Mesothelial cell of epicardium (in vitro differentiated cells): Measurements from ENCODE around the gene HAAO. TPM values are rescaled to one million over a fixed set of nuclear protein-coding genes. Genes with fewer than 3 reads are reported as not detected.

Experiments used
- DNase-seq, 2 experiments: peaks; one replicate each; pipeline ENCODE4 v3.0.0; 2021; ENCODE audit warnings: low spot score in 2 of 2; ENCODE audit not compliant: unreplicated experiment in 2 of 2
- H3K27ac Mint-ChIP-seq: 2 replicates; pipeline ENCODE4 v1.8.0; 2021; ENCODE audit warnings: mixed read lengths
- H3K27me3 Mint-ChIP-seq: 2 replicates; pipeline ENCODE4 v1.8.0; 2021; ENCODE audit warnings: low read depth, mixed read lengths
- H3K36me3 Mint-ChIP-seq: 2 replicates; pipeline ENCODE4 v1.8.0; 2021; ENCODE audit warnings: mixed read lengths
- H3K4me1 Mint-ChIP-seq: 2 replicates; pipeline ENCODE4 v1.8.0; 2021; ENCODE audit warnings: mixed read lengths
- H3K4me3 Mint-ChIP-seq: 2 replicates; pipeline ENCODE4 v1.8.0; 2021; ENCODE audit warnings: mild to moderate bottlenecking, moderate library complexity, mixed read lengths
- H3K9me3 Mint-ChIP-seq: 2 replicates; pipeline ENCODE4 v1.8.0; 2021; ENCODE audit warnings: mixed read lengths
- CTCF ChIP-seq: fragments of 200-600 bp; sonication (generic); IDR thresholded peaks from one replicate; pipeline ENCODE4 v1.5.0; 2021; ENCODE audit warnings: antibody characterized with exemption; ENCODE audit not compliant: unreplicated experiment
- total RNA-seq: library from RNA; stranded (reverse); gene quantifications from 3 replicates; pipeline ENCODE4 v1.2.1, GENCODE V29; 2021

The HAAO gene
- total RNA-seq, 1 donor from 2014 or later = 23.3 TPM

GRCh38 chr2:42754776-42755140 is 37.6 kb downstream of the HAAO start:
- no peak for DNase-seq
- Mint-ChIP-seq H3K4me1 (peaks cover 8% of the 10 kb centered on the region), H3K36me3 (peaks cover 14% of the 10 kb centered on the region), H3K27ac (no peak overlapping the region), H3K4me3 (no peak overlapping the region), H3K27me3 (no peaks in the 10 kb centered on the region), H3K9me3 (peaks cover 3% of the 10 kb centered on the region)
- TF ChIP-seq CTCF = no peak

DNA sequence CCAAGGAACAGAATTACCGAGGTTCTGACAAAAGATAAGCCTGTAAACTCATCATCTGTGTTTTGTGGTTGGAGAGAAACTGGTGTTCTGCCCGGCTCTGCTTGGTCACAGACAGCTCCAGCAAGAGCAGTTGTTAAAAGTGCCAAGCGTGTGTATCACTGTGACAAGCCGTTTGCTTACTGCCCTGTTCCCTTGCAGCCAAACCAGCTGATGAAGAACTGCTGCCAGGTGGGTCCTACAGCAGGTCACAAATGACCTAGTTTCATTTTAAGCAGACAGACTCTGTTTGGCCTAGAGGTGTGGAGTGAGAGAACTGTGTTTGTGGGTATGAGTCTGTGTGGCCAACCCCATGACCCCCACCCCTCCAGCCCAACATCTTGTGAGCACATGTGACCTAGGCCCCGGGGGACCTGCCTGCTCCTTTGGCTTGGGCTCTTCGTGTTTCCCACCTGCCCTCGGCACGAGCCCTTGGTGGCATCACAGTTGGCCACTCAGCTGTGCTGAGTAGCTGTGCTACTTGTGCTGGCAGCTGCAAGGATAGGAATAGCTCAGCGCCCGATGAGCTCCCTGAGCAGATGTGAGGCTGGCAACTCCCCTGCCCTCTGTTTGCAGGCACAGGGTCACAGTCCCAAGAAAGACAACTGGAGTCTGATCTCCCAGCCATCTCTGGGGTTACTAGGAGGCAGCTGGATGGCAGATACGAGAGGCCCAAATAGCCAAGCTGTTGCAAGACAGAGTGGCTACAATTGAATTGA is 38.2 kb downstream of the HAAO start:
- Mint-ChIP-seq H3K27me3 (no peaks in the 10 kb centered on the region), H3K9me3 (peaks cover 3% of the 10 kb centered on the region), H3K36me3 (peaks cover 15% of the 10 kb centered on the region), H3K27ac (no peak overlapping the region), H3K4me3 (no peak overlapping the region), H3K4me1 (peaks cover 8% of the 10 kb centered on the region)
- TF ChIP-seq CTCF = no peak
- no peak for DNase-seq

DNA sequence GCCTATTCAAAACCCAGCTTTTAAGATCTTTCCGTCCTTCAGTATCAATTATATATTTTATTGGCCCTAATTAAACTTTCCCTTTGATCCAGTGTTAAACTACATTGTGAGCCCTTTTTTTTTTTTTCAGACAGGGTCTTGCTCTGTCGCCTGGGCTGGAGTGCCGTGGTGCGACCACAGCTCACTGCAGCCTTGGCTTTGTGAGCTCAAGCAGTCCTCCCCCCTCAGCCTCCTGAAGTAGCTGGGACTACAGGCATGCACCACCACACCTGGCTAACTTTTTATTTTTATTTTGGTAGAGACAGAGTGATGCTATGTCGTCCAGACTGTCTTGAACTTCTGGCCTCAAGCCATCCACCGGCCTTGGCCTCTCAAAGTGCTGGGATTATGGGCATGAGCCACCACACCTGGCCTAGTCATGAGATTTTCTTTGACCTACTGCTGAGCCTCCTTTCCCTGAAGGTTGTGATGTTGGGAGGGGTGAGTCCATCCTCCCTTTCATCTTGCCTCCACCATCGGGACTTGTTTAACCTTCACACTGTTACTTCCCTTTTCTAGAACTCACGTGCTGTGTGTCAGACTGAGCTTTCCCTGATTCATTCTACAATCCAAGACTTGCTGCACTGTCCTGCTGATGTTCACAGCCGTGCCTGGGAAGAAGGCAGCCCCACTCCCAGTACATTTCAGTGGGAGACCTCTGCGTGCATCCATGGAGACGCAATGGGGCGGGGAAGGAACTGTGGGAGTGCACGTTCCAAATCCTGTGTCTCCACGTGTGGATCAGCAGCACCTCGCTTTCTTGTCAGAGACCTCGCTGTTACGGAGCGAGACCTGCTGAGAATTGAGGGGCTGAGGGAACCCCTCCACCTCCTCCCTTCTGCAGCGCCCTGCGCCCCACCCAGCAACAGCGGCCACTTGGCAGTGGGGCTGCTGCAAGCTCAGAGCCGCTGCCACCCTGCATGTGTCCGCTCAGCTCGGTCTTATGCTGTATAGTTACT is 39.3 kb downstream of the HAAO start:
- Mint-ChIP-seq H3K36me3 (peaks cover 13% of the 10 kb centered on the region), H3K4me3 (no peak overlapping the region), H3K27me3 (no peaks in the 10 kb centered on the region), H3K4me1 (peaks cover 8% of the 10 kb centered on the region), H3K9me3 (peaks cover 3% of the 10 kb centered on the region), H3K27ac (no peak overlapping the region)
- no peak for TF ChIP-seq CTCF
- no peak for DNase-seq

DNA sequence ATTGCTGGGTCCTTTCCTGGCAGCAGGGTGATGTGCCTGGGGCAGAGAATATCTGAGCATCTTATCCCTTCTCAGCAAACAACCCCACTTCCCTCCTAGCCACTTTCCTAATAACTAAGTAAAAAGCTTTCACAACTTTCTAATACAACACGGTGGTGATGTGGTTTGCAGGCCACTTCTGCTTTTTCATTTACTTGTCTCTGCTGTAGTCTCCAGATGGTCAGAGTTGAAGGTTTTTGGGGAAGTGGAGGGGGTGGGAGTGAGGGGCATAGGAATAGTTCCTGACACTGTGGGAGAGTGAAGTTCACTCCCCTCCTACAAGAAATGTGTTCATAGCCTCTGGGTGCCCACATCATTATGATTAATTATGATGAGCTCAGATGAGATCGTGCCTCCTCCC is 40.1 kb downstream of the HAAO start:
- Mint-ChIP-seq H3K27me3 (no peaks in the 10 kb centered on the region), H3K27ac (no peak overlapping the region), H3K4me1 (peaks cover 8% of the 10 kb centered on the region), H3K36me3 (peaks cover 13% of the 10 kb centered on the region), H3K9me3 (peaks cover 3% of the 10 kb centered on the region), H3K4me3 (no peak overlapping the region)
- no peak for DNase-seq
- TF ChIP-seq CTCF = no peak

GRCh38 chr2:42748840-42749239 is 43.5 kb downstream of the HAAO start:
- Mint-ChIP-seq H3K27me3 (no peaks in the 10 kb centered on the region), H3K36me3 (peaks cover 16% of the 10 kb centered on the region)

More at GRCh38 chr2:42748840-42749239, 43.5 kb downstream of the HAAO start:
- Mint-ChIP-seq H3K4me3 (no peak overlapping the region), H3K4me1 (peaks cover 7% of the 10 kb centered on the region), H3K9me3 (peaks cover 3% of the 10 kb centered on the region), H3K27ac (no peak overlapping the region)
- no peak for DNase-seq
- no peak for TF ChIP-seq CTCF
